DOHH2 (cell line): Measurements from ENCODE around the gene LRMDA.

Experiments
- H3F3A ChIP-seq: fragments of 200-600 bp; sonication (generic), shearing (Covaris generic); 2 replicates; pipeline ENCODE4 v1.6.0; 2016; ENCODE audit warnings: antibody characterized with exemption, mild to moderate bottlenecking; ENCODE audit not compliant: control insufficient read depth, insufficient read depth
- H3K27ac ChIP-seq: fragments of 200-600 bp; sonication (generic); 2 replicates; pipeline ENCODE4 v1.5.1; 2014; ENCODE audit warnings: low read depth, mild to moderate bottlenecking, low read length, moderate library complexity
- H3K27me3 ChIP-seq: fragments of 200-600 bp; sonication (generic); 2 replicates; pipeline ENCODE4 v1.6.1; 2014; ENCODE audit warnings: mild to moderate bottlenecking, low read length, mixed read lengths; ENCODE audit not compliant: control insufficient read depth
- H3K36me3 ChIP-seq: fragments of 200-600 bp; sonication (generic); 2 replicates; pipeline ENCODE4 v1.6.1; 2014; ENCODE audit warnings: mild to moderate bottlenecking, low read length, moderate library complexity, mixed read lengths; ENCODE audit not compliant: control insufficient read depth
- H3K4me1 ChIP-seq: fragments of 200-600 bp; sonication (generic); 2 replicates; pipeline ENCODE4 v1.6.1; 2014; ENCODE audit warnings: mild to moderate bottlenecking, low read length, mixed read lengths; ENCODE audit not compliant: control insufficient read depth
- H3K4me2 ChIP-seq: fragments of 200-600 bp; sonication (generic); 2 replicates; pipeline ENCODE4 v1.6.0; 2014; ENCODE audit warnings: mild to moderate bottlenecking, low read length, moderate library complexity
- H3K4me3 ChIP-seq: fragments of 200-600 bp; sonication (generic); 2 replicates; pipeline ENCODE4 v1.5.1; 2014; ENCODE audit warnings: mild to moderate bottlenecking, low read length, mixed read lengths
- H3K79me2 ChIP-seq: fragments of 200-600 bp; sonication (generic); 2 replicates; pipeline ENCODE4 v1.6.1; 2014; ENCODE audit warnings: mild to moderate bottlenecking, low read length, mixed read lengths; ENCODE audit not compliant: control insufficient read depth
- H3K9me2 ChIP-seq: fragments of 200-600 bp; sonication (generic); replicated peaks from 2 replicates; pipeline ENCODE4 v1.6.1; 2014; ENCODE audit warnings: mild to moderate bottlenecking, low read length, mixed read lengths; ENCODE audit not compliant: control insufficient read depth
- H3K9me3 ChIP-seq: fragments of 200-600 bp; sonication (generic); 2 replicates; pipeline ENCODE4 v1.6.1; 2014; ENCODE audit warnings: antibody characterized with exemption, low read length, mixed read lengths; ENCODE audit not compliant: control insufficient read depth, insufficient read depth
- H4K20me1 ChIP-seq: fragments of 200-600 bp; sonication (generic); 2 replicates; pipeline ENCODE4 v1.6.0; 2014; ENCODE audit warnings: low read depth, mild to moderate bottlenecking, antibody characterized with exemption, low read length, moderate library complexity; ENCODE audit not compliant: control insufficient read depth, insufficient read depth
- CTCF ChIP-seq: fragments of 200-600 bp; sonication (generic); IDR thresholded peaks from one replicate; pipeline ENCODE4 v1.5.1; 2014; ENCODE audit warnings: antibody characterized with exemption, mild to moderate bottlenecking, low read depth, low read length; ENCODE audit not compliant: poor library complexity, severe bottlenecking
- EZH2phosphoT487 ChIP-seq: fragments of 200-600 bp; sonication (generic); IDR thresholded peaks from 2 replicates; pipeline ENCODE4 v1.6.1; 2017; ENCODE audit warnings: borderline replicate concordance, mild to moderate bottlenecking, antibody characterized with exemption, low read length, moderate library complexity, mixed read lengths

Gene LRMDA

GRCh38 chr10:76192694-76193320, 761.4 kb downstream of the LRMDA start:
- Histone ChIP-seq H3K27me3 (no peaks in the 10 kb centered on the region), H3K4me1 (no peaks in the 10 kb centered on the region), H3F3A (no peaks in the 10 kb centered on the region), H3K9me2 (no peaks in the 10 kb centered on the region), H3K4me3 (no peak overlapping the region), H4K20me1 (no peaks in the 10 kb centered on the region), H3K9me3 (no peaks in the 10 kb centered on the region), H3K36me3 (no peaks in the 10 kb centered on the region), H3K27ac (no peak overlapping the region), H3K79me2 (no peaks in the 10 kb centered on the region), H3K4me2 (no peak overlapping the region)
- TF ChIP-seq EZH2phosphoT487, result no peak
- no peak for TF ChIP-seq CTCF

GRCh38 chr10:76195654-76196390, 764.4 kb downstream of the LRMDA start:
- Histone ChIP-seq H3K27me3 (no peaks in the 10 kb centered on the region), H3F3A (no peaks in the 10 kb centered on the region), H3K4me1 (no peaks in the 10 kb centered on the region), H3K36me3 (no peaks in the 10 kb centered on the region), H3K27ac (no peak overlapping the region), H3K4me3 (no peak overlapping the region), H3K9me3 (no peaks in the 10 kb centered on the region), H3K9me2 (no peaks in the 10 kb centered on the region), H3K79me2 (no peaks in the 10 kb centered on the region), H4K20me1 (no peaks in the 10 kb centered on the region), H3K4me2 (no peak overlapping the region)
- TF ChIP-seq EZH2phosphoT487, result no peak
- no peak for TF ChIP-seq CTCF

- no peaks in the 10 kb centered on the region for H3K9me2 ChIP-seq
- H3K27ac ChIP-seq, result no peak overlapping the region
- H4K20me1 ChIP-seq, result no peaks in the 10 kb centered on the region
- no peaks in the 10 kb centered on the region for H3K9me3 ChIP-seq
- no peak overlapping the region for H3K4me2 ChIP-seq
- no peak for TF ChIP-seq EZH2phosphoT487
- TF ChIP-seq CTCF, result no peak
- no peaks in the 10 kb centered on the region for H3K79me2 ChIP-seq
- no peaks in the 10 kb centered on the region for H3K36me3 ChIP-seq
- H3K4me3 ChIP-seq, result no peak overlapping the region
- H3K4me1 ChIP-seq, result no peaks in the 10 kb centered on the region
- no peaks in the 10 kb centered on the region for H3K27me3 ChIP-seq
- no peaks in the 10 kb centered on the region for H3F3A ChIP-seq
Observed at GRCh38 chr10:76197293-76197692, 765.9 kb downstream of the LRMDA start.
